ENCODE measurements around the gene XYLT1.
A peak's percentile ranks its signal among the peaks of the same experiment; 100 is the strongest.

Gene XYLT1

DNA sequence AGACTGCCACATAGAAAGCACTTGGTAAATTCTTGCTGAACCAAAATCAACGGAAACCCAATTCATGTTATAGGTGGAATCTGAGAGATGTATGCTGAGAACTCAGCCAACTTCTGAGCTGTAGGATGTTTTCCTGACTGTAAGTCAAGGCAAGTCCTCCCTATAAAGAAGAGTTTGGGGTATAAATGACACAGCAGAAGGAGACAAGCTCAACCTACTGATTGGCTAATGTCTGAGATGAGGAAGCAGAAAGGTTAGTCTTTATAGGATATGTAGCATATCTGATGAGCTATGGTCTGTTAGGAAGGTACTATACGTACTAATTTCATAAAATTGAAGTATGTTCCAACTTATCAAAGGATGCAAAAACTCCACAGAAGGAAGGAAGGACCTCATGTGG lies 99.5 kb downstream of the XYLT1 start:
- DNase-seq = no peak

DNA sequence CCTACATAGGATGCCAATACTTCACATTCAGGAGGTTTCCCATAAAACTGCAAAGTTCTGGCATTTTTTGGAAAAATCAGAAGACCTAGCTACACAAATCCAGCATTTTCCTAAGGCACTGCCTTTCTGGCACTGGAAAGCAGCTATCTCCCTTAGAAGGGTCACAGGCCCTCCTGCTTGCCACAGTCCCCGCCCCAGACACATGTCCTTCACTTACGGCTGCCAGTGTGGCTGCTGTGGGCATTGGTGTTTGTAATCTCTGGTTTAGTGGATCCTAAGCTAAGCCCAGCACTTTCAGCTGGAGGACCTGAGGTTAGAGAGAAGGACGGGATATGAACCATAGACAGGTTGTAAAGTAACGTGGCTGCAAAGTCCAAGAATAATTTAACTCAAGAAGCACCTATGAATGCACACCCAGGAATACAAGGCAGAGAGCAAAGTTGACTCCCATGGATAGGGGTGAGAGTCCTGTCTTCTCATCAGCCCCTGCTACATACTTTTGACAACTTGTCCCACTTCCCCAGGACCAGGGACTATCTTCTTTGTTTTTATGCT lies 100.0 kb downstream of the XYLT1 start:
- DNase-seq = no peak

DNA sequence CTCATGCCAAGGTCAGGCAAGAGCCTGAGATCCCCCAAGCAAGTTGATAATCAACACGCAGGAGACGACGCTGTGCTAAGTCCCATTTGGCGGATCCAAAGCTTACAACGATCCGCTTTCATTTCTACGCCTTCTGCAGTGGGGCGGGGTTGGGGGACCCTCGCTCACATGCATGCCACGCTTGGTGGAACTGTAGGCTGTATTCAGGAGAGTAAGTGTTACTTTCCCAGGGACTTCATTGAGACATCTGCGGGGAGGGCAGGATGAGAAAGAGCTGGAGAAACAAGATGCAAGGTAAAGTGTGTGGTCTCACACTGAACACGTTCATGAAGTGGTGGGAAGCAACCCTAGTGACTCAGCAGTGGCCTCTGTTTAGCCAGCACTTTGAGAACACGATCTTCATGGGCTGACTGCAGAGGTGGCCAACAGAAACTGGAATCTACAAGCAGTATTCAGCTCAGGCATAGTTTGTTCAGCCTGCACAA lies 100.5 kb downstream of the XYLT1 start:
- DNase-seq = no peak

DNA sequence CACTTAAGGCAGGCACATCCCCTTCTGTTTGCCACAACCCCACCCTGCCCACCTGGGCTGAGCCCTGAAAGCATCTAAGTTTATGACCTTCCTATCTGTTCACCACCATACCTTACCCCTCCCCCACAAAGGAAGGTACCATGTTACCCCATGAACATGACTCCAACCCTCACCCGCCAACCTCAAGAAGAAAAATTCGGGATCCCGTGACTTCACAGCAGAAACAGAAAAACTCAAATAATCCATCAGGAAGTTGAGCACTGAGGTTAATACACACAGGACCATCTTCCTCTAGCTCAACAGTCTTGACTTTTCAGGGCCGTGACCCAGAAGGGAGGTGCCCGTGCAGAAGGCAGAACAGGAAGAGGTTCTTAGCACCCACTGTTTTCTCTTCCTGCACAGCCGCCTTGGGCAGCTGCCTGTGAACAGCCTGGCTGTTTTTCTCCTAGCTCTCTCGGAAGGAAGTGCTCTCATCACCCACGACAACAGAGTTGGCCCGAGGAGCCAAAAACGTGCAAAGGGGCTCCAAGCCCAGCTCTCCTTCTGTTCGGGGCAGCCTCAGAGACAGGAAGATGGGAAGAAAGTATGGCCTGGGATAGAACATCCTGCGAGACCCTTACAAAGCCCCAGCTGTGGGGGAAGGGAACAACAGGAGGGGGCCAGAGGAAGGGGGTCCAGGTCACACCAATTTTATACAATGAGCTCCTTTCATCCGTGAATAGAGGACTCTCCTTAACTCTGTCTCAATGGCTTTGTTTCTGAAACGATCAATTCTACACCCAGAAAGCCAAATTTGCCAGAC lies 101.1 kb downstream of the XYLT1 start:
- peak; percentile 63 for DNase-seq

DNA sequence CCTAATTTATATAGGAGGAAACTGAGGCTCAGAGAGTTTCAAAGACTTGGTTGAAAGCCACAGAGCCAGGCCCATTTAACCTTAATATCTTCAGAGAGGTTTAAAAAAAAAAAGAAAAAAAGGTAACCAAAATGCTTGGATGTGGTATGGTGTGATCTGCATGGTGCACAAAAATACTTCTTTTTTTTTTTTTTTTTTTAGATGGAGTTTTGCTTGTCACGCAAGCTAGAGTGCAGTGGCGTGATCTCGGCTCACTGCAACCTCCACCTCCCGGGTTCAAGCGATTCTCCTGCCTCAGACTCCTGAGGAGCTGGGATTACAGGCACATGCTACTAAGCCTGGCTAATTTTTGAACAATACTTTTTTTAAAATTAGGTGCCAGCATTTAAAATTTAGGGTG lies 101.8 kb downstream of the XYLT1 start:
- no peak for DNase-seq

DNA sequence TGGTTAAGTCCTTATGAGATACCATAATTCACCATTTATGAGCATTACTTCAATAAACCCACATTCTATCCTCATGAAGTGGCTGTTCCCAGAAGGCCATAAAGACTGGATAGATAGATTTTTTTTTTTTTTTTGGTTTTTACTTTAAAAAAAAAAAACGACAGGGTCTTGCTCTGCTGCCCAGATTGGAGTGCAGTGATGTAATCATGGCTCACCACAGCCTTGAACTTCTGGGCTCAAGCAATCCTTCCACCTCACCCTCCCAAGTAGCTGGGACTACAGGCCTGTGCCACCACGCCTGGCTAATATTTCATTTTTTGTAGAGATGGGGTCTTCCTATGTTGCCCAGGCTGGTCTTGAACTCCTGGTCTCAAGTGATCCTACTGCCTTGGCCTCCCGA lies 102.3 kb downstream of the XYLT1 start:
- no peak for DNase-seq

DNA sequence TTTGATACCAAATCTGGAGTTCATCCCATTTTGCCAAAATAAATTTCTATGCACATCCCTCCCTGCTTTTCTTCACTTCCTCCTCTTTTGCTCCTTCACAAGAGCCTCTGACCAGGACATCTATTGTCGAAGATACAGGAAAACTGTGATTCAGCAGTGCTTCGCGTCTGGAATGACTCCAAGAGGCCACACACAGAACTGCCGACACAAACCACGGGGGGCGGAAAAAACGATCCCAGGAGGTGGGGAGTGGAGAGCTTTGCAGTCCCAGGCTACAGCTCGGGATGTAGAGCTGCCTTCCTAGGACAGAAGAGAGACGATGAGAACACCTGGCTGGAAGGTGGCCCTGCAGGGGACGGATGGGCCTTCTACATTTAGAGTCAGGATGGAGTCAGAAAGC lies 102.8 kb downstream of the XYLT1 start:
- DNase-seq = no peak

DNA sequence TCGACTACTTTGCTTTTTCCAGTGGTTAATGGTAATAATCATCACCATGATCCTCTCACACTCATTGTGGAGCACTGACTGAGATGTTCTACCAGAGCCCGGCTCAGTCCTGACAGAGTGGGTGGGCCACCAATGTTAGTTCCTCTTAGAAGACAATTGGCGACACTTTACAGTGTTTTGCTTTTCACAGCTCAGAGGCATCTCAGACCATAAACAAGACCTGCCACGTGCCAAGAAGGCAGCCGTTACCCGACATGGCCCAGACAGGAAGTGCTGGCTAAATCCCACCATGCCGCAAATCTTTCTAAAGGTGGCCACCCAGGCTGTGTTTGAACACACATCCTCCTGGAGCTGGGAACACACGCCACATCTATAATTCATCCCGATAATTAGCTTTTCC lies 103.7 kb downstream of the XYLT1 start:
- DNase-seq = no peak

DNA sequence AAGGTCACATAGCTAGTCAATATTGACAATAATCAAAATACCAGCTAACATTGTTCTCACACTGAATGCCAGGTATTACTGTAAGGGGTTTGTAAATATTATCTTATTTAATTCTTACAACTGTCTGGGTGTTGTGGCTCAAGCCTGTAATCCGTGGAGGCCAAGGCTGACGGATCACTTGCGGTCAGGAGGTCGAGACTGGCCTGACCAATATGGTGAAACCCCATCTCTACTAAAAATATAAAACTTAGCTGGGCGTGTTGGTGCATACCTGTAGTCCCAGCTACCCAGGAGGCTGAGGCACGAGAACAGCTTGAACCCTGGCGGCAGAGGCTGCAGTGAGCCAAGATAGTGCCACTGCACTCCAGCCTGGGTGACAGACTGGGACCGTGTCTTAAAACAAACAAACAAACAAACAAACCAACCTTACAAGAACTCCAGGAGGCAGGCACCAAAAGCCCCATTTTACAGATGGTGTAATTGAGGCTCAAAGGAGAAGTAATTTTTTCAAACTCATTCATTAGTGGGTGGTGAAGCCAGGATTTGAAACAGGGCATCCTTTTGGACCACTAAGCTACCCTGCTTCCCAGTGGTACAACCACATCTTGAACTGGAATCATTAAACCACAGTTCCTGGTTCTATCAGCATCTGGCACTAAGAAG lies 104.3 kb downstream of the XYLT1 start:
- no peak for DNase-seq

DNA sequence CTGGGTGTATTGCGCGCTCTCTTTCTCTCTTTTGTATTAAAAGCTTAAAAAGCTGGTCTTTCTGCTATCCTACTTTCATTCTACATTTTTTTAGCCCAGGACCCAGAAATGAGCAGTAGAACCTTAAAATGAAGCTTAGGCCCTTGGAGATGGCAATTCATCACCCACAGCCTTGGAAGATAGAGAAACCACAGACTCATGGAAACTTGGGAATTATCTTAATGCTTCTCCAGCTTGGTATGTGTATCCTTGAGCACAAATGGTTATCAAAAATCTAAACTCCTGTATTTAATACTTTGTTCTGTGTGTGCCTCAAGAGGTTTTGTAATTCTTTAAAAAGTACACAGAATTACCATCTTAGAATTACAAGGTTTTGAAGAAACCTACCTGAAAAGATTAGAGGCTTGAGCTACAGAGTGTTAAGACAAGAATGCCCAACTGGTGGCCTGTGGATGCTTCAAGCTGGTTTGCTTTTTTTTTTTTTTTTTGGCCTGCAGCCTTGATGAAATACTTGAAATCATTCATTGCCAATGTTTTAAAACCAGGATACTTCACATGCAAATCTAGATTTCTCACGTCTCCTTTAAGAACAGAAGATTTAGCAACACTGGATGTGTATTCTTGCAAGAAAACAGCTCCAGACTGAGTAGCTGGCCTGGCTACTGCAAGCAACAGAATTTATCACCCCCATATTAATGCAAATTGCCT lies 105.0 kb downstream of the XYLT1 start:
- DNase-seq = no peak

DNA sequence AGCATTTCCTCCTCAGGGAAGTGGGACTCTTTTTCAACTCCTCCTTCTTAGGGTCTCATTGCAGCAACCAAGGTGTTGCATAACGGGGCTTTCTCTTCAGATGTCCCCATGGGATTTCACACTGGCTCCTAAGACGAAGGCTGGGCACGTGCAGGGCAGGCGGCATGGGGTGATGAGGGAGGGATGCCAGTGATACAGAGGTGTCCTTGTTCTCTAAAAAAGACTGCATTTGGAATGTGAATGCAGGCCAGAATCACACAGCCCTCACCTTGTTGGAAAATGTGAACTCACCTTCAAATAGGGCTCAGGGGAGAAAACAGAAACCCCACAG lies 105.6 kb downstream of the XYLT1 start:
- no peak for DNase-seq

DNA sequence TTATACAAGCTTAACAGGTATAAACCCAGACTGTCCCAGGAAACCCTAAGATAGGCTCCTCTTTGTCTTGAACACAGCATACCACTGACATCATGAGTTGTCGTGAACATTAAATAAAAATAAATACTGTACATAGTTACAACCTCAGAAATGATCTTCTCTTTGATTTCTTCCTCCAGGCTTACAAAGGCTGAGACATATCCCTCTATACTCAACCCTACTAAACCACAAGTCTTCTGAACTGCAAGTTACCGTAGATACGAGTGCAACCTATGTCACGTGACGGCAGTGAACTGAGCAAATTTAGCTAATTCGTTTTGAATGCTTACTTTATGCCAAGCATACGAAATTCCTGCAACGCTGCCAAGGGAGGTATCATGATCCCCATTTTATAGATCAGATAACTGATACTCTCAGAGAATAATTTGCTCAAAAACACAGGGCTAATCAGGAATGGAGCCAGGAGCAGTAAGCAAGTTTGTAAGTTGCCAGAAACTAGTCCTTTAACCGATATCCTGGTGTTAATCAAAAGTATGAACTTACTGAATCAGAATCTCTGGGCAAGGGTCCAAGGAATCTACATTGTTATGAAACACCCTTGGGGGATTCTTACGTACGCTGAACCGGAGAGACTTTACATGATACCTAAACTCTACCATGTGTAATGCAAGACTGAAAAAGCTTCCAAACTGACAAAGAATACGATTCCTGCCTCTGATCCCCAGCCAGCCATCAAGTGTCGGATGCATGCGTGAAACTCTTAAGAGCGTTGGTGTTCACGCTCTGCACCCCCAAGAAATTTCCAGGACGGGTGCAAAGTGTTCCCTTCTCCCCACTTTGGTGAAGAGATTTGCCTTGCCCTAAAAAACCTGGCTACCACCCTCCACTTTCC lies 106.2 kb downstream of the XYLT1 start:
- DNase-seq = peak; percentile 46

DNA sequence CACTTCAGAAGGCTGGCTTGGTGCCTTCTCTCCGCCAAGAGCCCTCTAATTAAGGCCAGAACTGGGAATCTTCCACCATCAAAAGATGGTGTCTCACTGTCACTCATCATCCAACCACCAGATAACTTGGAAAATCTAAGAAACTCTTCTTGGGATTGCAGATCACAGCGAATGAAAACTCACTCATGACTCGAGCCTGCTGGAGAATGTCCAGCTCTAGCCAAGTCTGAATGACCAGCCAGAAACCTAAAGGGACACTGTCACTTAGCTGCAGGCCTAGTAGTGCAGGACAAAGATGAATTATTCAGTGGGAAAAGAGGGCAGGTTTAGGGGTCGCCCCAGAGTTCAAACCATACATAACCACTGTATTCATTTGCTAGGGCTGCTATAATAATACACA lies 107.8 kb downstream of the XYLT1 start:
- DNase-seq = no peak

DNA sequence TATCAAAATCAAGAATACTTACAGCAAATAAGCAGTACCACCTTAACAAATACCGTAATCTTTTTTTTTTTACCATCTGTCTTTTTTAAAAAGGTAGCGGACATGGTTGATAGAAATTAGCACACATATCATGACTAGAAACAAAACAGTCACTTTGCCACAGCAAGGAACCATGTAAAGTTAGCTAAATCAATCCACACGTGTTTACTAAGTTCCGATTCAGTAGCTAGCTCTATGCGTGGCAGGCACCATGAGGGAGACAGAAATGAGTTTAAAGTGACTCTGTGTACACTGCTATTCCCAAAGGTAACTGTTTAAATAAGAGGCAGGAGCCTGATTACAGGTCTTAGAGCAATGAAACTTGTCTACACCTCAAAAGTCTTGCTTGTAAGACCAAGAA lies 108.6 kb downstream of the XYLT1 start:
- no peak for DNase-seq

DNA sequence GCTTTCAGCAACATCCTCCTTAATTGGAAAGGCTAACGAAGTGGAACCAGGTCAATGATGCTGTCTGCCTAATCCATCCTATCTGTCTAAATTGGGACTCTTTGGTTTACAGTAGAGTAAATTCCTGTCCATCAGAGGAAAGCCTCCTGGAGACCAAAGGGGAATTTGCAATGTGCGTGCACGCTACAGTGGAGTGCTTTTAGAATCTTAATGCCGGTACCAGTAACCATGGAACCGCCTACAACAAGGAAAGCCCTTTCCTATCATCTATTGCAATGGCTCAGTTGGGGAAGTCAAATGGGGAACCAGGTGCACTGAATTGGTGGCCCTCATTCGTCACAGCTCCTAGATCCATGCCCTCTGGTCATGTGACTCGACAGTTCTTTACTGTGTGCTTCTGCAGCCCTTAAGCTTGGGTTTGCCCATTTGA lies 110.1 kb downstream of the XYLT1 start:
- DNase-seq = no peak

DNA sequence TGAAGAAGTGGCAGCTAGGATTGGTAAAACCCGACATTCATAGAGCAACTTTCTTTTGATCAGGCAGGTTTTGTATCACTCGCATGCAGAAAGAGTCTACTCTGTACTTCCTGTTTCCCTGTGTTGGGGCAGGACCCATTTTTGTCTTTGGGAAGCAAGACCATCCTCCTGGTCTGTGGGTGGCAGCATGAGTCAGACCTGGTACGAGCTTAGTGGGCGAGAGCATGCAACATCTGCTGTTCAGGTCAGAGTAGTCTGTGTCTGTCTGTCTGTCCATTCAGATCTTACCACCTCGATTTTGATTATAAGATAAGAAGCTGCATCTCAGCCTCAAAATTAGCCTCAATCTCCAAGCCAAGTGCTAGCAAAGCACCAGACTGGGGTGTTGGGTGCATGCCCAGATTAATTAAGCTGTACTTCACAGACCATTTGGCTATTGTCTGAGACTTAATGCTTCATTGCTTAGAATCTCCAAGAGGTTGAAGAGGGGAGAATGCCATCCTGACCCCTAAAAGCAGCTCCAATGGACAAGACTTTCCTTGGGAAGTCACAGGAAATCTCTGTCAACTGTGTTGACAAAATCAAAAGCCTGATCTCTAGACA lies 110.9 kb downstream of the XYLT1 start:
- DNase-seq = no peak

DNA sequence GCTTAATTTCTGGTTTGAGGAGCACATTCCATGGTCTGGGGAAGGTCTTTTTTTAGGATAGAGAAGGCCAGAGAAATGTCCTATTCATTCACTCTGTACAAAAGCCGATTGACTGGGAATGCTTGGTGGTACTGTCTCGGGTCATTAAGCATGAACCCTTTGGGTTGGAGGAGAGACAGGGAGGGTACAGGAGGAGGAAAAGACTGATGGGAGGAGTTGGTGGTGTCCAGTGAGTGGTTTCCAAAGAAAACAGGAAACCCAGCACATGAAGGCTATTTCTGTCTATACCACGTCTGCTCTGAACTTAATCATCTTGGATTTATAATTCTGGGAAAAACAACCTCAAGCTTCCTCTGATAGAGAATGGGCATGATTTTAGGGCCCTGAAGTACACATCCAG lies 111.9 kb downstream of the XYLT1 start:
- DNase-seq = no peak

DNA sequence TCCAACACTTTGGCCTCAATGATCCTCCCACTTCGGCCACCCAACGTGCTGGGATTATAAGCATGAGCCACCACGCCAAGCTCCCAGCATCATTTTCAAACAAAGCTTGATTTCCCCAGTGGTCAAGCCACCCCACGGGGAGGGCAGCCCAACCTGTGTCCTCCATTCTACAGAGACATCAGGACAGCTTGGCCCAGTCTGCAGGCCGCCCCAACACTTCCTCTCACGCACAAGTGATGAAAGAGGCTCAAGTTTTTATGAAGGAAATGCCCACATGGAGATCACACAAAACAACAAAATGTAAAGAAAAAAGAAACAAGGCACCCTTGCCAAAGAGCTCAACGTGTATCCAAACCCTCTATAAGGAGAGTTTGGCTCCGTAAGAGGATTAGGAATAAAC lies 112.4 kb downstream of the XYLT1 start:
- no peak for DNase-seq

DNA sequence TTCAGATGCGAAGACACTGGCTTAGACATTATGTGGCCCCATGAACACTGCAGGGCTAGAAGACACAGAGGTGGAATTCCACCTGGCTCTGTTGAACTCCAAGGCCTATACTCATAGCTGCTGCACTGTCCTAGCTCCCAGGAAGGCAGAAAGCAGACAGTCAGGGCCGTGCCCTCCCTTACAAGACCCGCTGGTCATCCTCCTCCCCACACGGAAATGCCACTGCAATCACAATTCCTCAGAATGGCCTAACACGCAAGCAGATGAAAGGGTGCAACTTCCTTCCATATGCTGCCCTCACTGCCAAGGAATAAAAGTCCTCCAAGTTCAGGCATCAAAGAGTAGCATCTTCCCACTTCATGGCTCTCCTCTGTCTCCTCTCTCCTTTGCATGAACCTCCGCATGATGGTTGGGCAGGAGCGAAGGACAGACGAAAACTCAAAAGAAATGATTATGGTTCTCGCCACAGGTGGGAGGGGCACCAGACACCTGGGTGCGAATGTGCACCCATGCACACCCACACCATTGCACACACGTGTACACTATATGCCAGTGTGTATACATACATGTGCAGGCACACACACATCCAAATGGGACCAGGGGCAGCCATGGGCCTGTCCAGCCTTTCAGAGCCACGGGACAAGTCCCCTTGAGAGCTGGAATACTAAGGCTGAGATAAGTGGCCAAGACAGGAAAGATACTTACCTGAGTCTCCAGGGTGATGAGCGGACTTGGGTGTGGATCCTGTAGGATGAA lies 113.3 kb downstream of the XYLT1 start:
- DNase-seq = no peak

DNA sequence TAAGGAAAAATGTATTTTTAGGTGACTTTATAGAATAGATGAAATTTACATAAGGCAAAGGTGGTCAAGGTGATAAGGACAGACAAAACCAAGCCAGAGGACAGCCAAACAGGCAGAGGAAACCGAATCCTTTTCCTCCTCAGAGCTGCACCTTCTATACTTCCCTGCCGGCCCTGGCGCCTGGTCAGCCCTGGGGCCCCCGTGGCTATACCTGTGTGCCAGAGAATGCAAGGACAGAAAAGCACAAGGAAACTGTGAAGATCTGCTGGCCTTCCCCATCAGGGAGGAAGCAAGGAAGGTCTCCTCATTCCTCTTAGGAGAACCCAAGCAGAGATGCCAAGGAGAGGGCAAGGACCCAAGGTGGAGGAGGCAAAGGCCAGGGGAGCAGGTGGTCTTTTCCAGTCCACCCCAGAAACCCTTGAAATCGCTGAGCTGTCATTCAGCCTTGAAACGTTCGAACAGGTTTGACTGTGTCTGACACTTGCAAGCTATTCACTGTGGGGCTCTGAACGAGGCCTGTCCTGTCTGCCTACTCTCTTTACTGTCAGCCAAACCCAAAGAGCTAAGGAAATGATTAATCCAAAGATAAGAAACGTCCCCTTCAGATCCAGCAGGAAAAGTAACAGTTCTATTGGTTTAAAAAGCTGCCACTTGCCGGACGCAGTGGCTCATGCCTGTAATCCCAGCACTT lies 114.4 kb downstream of the XYLT1 start:
- no peak for DNase-seq

DNA sequence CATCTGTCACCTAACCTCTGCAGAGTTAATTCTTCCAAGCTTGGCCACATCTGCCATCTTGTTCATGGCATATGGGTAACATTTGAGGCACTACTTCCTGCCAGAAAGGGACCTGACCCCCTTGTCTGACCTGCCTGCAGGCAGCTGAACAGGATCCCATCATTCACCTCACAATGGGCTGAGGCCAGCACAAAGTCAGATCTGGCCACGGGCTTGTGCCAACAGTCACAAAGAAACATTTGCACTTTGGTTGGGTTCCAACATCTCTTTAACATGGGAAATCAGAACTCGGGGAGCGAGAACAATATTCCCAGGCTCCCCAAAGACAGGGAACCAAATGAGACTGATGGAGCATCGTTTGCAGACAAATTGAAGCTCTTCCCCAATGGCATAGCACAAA lies 116.1 kb downstream of the XYLT1 start:
- DNase-seq = no peak

Measured in T-helper 9 cell (primary cell).